Stomach (tissue), 4 donors: ENCODE results near the gene SH3BGRL3.

ENCODE experiments used
- POLR2A ChIP-seq, 4 donors: fragments of 450-650 bp; IDR thresholded peaks; one replicate each; pipeline ENCODE4 v1.6.1; 2016; ENCODE audit warnings: antibody characterized with exemption in 4 of 4, control low read depth in 2 of 4, mild to moderate bottlenecking in 1 of 4, moderate library complexity in 1 of 4
- POLR2AphosphoS5 ChIP-seq, 3 donors: sonication (generic); formaldehyde crosslinking; IDR thresholded peaks; one replicate each; pipeline ENCODE4 v1.6.1; 2016; ENCODE audit warnings: antibody characterized with exemption in 3 of 3
- TF ChIP-seq, protein P1 (sequence below), 7 experiments: fragments of 450-650 bp in 4 of 7; fragments of 200-600 bp in 3 of 7; sonication (generic) in 3 of 7; IDR thresholded peaks; one replicate each; pipeline ENCODE4 v1.5.1; 2016 to 2019; ENCODE audit warnings: antibody characterized with exemption in 7 of 7, control low read depth in 2 of 7, mild to moderate bottlenecking in 1 of 7

DNA sequence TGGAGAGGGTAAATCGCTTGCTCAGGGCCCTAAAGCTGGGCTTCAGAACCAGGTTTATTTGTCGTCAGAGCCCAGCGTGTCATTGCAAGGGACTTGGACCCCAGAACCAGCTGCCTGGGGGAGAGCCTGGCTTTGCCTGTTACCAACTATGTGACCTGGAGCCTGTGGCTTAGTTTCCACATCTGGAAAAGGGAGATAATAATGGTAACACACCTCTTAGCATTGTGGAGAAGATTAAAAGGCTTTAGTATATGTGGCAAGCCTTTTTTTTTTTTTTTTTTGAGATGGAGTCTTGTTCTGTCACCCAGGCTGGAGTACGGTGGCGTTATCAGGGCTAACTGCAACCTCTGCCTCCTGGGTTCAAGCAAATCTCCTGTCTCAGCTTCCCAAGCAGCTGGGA lies 50.4 kb downstream of the SH3BGRL3 start:
- TF ChIP-seq, protein P1, sequence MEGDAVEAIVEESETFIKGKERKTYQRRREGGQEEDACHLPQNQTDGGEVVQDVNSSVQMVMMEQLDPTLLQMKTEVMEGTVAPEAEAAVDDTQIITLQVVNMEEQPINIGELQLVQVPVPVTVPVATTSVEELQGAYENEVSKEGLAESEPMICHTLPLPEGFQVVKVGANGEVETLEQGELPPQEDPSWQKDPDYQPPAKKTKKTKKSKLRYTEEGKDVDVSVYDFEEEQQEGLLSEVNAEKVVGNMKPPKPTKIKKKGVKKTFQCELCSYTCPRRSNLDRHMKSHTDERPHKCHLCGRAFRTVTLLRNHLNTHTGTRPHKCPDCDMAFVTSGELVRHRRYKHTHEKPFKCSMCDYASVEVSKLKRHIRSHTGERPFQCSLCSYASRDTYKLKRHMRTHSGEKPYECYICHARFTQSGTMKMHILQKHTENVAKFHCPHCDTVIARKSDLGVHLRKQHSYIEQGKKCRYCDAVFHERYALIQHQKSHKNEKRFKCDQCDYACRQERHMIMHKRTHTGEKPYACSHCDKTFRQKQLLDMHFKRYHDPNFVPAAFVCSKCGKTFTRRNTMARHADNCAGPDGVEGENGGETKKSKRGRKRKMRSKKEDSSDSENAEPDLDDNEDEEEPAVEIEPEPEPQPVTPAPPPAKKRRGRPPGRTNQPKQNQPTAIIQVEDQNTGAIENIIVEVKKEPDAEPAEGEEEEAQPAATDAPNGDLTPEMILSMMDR (IDR thresholded peaks at IDR 0.05), result no peak
- TF ChIP-seq POLR2A (IDR thresholded peaks at IDR 0.05) (no peak), POLR2AphosphoS5 (IDR thresholded peaks at IDR 0.05) (no peak)
